Ishikawa (cell line): ENCODE results near the gene SLX9.

Experiments used
- CEBPB ChIP-seq: IDR thresholded peaks from 2 replicates; pipeline ENCODE4 v1.6.1; 2012
- CREB1 ChIP-seq: IDR thresholded peaks from 2 replicates; pipeline ENCODE4 v1.6.1; 2012; ENCODE audit warnings: low read depth
- EGR1 ChIP-seq: IDR thresholded peaks from 2 replicates; pipeline ENCODE4 v1.6.1; 2012
- EP300 ChIP-seq: IDR thresholded peaks from 2 replicates; pipeline ENCODE4 v1.6.1; 2012; ENCODE audit warnings: borderline replicate concordance
- FOXM1 ChIP-seq: IDR thresholded peaks from 2 replicates; pipeline ENCODE4 v1.6.1; 2012; ENCODE audit warnings: low read depth, borderline replicate concordance
- NFIC ChIP-seq: IDR thresholded peaks from 2 replicates; pipeline ENCODE4 v1.6.1; 2012
- RAD21 ChIP-seq: IDR thresholded peaks from 2 replicates; pipeline ENCODE4 v1.6.1; 2012; ENCODE audit warnings: low read depth
- TAF1 ChIP-seq: IDR thresholded peaks from 2 replicates; pipeline ENCODE4 v1.6.1; 2012; ENCODE audit warnings: low read depth, mild to moderate bottlenecking
- TCF12 ChIP-seq: IDR thresholded peaks from 2 replicates; pipeline ENCODE4 v1.6.1; 2012; ENCODE audit warnings: low read depth
- TEAD4 ChIP-seq: IDR thresholded peaks from 2 replicates; pipeline ENCODE4 v1.6.1; 2012
- YY1 ChIP-seq: IDR thresholded peaks from 2 replicates; pipeline ENCODE4 v1.6.1; 2012; ENCODE audit warnings: low read depth
- ZBTB7A ChIP-seq: IDR thresholded peaks from 2 replicates; pipeline ENCODE4 v1.6.1; 2012; ENCODE audit warnings: low read depth
- TF ChIP-seq, protein P1 (sequence below): IDR thresholded peaks from 2 replicates; pipeline ENCODE4 v1.6.1; 2012
- TF ChIP-seq, protein P2 (sequence below): IDR thresholded peaks from 2 replicates; pipeline ENCODE4 v1.6.1; 2012
- TF ChIP-seq, protein P3 (sequence below): IDR thresholded peaks from 2 replicates; pipeline ENCODE4 v1.6.1; 2012; ENCODE audit warnings: low read depth, mild to moderate bottlenecking

The SLX9 gene

DNA sequence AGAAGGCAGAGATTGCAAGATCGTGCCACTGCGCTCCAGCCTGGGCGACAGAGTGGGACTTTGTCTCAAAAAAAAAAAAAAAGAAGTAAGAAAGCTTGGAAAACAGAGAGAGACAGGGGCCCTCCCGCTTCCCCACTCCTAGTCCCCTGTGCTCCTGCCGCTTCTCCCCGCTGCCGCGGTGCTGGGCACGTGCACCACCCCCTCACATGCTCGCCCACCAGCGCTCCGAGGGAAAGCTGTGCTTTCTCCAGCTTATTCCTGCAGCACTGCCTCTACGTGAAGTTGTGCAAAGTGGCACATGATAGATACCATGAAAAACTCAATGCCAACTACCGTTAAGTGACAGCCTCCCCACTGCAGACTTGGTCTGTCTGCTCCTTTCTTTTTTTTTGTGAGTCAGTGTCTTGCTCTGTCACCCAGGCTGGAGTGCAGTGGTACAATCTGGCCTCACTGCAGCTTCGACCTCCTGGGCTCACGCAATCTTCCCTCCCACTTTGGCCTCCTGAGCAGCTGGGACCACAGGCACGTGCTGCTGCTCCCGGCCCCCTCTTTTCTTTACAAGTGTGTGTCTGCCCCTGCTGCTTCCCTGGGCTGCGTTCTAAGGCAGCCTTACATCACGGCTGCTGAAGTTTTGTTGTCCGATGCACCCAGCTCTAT lies 15.4 kb downstream of the SLX9 start:
- no peak for TF ChIP-seq CEBPB
- no peak for TF ChIP-seq NFIC
- TF ChIP-seq EP300: no peak
- no peak for TF ChIP-seq TEAD4
- no peak for TF ChIP-seq CREB1
- no peak for TF ChIP-seq EGR1
- no peak for TF ChIP-seq ZBTB7A
- no peak for TF ChIP-seq FOXM1
- TF ChIP-seq, protein P1, sequence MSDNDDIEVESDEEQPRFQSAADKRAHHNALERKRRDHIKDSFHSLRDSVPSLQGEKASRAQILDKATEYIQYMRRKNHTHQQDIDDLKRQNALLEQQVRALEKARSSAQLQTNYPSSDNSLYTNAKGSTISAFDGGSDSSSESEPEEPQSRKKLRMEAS: no peak
- TF ChIP-seq YY1: no peak
- TF ChIP-seq, protein P2, sequence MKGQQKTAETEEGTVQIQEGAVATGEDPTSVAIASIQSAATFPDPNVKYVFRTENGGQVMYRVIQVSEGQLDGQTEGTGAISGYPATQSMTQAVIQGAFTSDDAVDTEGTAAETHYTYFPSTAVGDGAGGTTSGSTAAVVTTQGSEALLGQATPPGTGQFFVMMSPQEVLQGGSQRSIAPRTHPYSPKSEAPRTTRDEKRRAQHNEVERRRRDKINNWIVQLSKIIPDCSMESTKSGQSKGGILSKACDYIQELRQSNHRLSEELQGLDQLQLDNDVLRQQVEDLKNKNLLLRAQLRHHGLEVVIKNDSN: no peak
- no peak for TF ChIP-seq TCF12
- no peak for TF ChIP-seq TAF1
- TF ChIP-seq, protein P3, sequence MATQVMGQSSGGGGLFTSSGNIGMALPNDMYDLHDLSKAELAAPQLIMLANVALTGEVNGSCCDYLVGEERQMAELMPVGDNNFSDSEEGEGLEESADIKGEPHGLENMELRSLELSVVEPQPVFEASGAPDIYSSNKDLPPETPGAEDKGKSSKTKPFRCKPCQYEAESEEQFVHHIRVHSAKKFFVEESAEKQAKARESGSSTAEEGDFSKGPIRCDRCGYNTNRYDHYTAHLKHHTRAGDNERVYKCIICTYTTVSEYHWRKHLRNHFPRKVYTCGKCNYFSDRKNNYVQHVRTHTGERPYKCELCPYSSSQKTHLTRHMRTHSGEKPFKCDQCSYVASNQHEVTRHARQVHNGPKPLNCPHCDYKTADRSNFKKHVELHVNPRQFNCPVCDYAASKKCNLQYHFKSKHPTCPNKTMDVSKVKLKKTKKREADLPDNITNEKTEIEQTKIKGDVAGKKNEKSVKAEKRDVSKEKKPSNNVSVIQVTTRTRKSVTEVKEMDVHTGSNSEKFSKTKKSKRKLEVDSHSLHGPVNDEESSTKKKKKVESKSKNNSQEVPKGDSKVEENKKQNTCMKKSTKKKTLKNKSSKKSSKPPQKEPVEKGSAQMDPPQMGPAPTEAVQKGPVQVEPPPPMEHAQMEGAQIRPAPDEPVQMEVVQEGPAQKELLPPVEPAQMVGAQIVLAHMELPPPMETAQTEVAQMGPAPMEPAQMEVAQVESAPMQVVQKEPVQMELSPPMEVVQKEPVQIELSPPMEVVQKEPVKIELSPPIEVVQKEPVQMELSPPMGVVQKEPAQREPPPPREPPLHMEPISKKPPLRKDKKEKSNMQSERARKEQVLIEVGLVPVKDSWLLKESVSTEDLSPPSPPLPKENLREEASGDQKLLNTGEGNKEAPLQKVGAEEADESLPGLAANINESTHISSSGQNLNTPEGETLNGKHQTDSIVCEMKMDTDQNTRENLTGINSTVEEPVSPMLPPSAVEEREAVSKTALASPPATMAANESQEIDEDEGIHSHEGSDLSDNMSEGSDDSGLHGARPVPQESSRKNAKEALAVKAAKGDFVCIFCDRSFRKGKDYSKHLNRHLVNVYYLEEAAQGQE: no peak
- TF ChIP-seq RAD21: no peak

DNA sequence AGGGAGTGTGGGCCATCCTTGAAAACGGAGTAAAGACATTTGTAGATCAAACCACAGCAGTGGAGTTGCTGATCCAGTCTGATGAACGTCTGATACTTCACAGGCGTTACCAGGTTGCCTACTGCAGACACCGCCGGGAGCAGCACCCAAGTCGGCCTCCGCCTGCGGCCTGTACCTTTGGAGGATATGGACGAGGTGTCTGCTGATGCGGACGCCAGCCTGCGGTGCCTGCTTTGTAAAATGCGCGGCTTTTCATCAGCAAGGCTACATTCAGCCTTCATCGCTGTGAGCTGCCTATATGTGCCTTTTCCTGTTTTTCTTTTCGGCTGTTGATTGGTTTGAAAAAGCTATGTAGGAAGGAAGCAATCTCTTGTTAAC lies 16.0 kb downstream of the SLX9 start:
- TF ChIP-seq, protein P3: no peak
- TF ChIP-seq CEBPB: no peak

DNA sequence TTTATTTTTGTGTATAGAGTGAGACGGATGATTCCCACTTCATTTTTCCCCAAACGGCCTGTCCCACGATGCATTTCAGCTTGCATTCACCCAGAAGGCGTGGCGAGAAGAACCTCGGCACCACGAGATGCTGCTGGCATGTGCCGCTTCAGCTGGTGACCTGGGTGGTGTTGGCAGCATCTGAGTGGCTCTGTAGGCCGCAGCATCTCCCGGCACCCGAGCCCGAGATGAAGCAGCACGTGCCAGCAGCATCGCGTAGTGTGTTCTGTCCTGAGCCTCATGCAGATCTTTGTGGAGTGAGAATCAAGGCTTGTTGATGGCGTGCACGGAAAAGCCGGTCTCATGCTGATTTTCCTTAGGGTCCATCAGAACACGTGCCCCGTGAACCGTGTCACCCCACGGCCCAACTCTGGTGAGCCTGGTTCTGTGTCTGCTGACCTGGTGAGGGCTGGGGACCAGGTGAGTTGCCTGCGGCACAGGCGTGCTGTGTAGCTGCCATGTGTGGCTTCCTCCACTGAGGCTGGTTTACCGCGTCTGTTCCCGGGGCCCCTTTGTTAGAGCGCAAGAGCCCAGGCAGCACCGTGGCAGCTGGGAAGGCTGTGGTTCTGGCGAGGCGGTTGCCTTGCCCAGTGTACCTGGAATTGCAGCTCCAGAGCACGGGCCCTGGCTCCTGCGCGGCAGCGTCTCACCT lies 16.7 kb downstream of the SLX9 start:
- no peak for TF ChIP-seq RAD21
- TF ChIP-seq ZBTB7A: no peak
- TF ChIP-seq, protein P2: no peak
- TF ChIP-seq, protein P1: no peak
- no peak for TF ChIP-seq EP300
- TF ChIP-seq YY1: no peak
- no peak for TF ChIP-seq NFIC

DNA sequence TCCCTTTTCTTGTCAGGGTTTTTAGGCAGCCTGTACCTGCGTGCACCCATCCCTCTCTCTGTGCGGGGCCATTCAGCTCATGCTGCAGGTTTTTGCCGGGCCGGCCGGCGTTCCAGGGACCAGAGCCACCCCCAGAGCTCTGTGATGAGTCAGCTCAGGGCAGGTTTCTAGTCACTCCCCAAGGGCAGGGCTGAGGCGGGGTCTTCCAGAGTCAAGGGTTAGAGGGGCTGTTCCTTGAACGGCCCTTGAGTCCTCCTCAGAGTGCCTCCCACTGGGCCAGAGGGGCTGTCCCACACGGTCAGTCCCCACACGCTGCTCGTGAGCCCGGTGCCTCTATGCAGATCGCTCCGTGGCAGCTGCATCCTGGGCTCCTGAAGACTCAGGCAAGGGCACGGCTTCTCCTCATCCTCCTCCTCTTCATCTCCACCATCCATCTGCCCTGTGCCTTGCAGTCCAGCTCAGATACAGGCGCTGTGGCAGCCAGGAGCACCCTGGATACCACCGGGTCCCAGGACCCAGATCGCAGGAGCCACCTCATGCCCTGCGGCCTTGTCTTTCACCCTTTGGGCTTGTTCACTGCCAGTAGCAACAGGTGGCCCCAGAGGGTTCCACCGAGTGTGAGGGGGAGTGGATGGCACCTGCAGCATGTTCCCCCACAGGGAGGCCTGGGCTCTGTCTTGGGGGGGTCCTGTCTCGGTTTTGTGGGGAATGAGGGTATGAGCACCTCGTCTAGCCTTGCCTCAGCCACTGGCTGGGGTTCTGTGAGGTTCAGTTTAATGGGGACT lies 17.4 kb downstream of the SLX9 start:
- TF ChIP-seq, protein P3: no peak
- TF ChIP-seq, protein P1: no peak
- TF ChIP-seq NFIC (no peak), TCF12 (no peak), YY1 (no peak), CREB1 (no peak), EP300 (no peak), EGR1 (no peak), FOXM1 (no peak), TEAD4 (no peak), ZBTB7A (no peak)
